ENCODE measurements around the gene TRHDE. TPM values are rescaled to one million over a fixed set of nuclear protein-coding genes. Genes with fewer than 3 reads are reported as not detected.

Gene TRHDE
- total RNA-seq, 1 donor from 2014 or later: not detected

DNA sequence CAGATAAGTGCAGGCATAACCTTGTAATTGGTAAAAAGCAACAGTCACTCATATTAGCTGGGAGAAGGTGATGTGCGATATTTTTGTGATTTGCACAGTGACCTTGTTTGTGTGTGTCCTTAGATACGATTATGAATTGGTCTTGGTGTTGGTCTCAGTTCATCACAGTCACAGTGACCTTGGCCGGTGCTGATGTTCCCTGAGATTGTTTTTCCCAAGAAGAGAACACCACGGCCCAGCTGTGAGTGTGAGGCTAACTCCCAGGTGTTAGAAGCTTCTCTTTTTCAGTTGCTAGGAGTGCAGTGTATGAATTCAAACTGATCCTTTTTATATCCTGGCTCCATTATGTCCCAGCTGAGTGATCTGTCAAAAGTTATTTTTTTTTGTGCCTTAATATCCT, 46.2 kb downstream of the TRHDE start:
- DNase-seq (ENCODE audit: low read depth, low spot score): no peak

DNA sequence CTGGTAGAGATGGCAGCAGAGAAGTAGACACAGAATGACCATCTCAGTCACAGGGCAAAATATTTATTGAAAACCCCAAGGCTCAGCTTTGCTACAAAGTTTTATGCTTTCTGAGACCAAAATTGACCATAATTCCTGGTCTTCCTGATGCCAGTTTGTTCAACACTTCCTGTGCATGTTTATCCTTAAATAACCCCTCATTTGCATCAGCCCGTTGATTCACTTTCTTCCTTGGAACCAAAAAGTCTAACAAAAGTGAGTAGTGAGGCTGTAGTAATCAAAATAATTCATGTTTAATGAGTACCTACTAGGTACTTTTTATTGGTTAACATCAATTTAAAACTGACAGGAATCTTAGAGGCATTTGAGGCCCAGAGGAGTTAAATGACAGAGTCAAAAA, 51.7 kb downstream of the TRHDE start:
- DNase-seq (ENCODE audit: low read depth, low spot score): no peak

DNA sequence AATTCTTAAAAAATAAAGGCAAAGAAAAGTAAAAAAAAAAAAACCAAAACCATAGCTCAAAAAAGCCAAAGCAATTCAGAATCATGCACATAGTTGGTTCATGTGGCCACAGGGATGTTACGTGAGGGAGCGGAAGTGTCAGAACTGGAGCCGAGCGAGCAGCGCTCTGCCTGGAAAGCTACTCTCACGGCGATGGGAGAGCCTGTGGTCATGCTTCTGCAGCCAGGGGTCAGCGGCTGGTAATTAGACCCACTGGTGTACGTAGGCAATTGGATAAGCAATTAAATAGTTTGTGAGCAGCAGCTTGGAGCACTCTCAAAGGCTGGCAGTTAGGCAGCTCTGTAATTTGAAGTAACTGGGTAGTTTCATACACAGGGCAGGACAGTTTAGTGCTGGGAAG, 58.1 kb downstream of the TRHDE start:
- DNase-seq (ENCODE audit: low read depth, low spot score): no peak

DNA sequence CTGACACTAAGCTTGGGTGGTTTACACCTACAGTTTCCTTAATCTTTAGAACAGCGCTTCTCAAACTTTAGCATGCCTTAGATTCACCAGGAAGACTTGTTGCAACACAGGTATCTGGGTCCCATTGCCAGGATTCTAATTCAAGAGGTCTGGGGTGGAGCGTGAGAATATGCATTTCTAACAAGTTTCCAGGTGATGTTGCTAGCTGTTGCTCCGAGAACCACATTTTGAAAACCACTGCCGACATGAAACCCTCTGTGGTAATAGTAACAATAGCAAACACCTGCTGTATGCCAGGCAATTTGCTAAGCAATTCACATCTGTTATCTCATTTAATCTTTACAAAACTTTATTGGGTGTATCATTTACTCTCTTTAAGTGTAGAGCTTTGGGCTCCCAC, 58.6 kb downstream of the TRHDE start:
- no peak for DNase-seq (ENCODE audit: low read depth, low spot score)

DNA sequence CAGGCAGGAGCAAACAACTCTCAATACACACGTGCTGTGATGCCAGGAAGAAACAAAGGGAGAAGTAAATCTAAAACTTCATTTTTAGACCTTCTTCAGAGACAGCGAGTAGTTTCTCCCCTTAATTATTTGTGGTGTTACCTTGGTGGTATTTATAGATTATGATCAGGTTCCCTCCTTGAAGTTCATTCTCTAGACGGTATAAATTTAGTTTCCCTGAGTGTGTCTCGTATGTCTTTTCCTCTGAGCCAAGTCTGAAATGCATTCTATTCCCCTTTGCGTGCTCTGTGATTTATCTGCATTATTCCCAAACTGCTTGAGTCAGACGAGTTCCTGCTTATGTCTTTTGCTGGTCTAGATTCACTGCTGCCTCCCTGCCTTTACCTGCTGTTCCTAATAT, 65.2 kb downstream of the TRHDE start:
- DNase-seq (ENCODE audit: low read depth, low spot score): no peak

DNA sequence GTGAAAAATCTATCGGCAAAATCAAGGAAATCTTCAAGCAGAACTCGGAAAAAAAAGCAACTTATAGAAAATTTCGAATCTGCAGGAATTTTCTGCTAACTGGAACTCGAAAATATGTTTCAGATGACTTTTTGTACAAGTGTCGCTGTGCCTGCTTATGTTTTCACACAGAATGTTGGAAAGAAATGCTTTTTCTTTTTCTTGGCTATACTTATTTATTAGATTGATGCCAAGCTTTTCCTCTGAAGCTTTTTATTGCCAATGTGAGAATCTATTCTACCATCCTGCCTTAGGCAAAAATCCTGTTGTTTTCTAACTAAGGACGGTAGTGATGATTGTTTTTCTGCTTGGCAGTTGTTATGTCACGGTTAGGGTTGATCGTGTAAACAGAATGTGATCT, 65.8 kb downstream of the TRHDE start:
- no peak for DNase-seq (ENCODE audit: low read depth, low spot score)

DNA sequence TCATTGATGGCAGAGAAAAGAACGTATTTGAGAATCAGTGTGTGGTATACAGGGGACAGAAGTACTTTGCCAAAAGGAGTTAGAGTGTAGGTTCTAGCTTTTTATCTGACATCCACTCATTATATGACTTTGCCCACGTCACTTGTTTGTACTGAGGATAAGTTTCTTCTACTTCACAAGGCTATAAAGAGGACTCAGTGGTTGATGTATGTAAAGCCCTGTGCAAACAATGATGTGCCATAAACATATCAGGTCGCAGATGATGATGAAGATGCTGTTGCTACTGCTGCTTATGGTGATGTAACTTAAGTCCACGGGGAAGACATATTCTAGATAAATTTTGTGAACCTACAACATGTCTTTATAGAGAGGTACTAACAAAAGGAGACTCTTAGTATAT, 66.3 kb downstream of the TRHDE start:
- no peak for DNase-seq (ENCODE audit: low read depth, low spot score)

DNA sequence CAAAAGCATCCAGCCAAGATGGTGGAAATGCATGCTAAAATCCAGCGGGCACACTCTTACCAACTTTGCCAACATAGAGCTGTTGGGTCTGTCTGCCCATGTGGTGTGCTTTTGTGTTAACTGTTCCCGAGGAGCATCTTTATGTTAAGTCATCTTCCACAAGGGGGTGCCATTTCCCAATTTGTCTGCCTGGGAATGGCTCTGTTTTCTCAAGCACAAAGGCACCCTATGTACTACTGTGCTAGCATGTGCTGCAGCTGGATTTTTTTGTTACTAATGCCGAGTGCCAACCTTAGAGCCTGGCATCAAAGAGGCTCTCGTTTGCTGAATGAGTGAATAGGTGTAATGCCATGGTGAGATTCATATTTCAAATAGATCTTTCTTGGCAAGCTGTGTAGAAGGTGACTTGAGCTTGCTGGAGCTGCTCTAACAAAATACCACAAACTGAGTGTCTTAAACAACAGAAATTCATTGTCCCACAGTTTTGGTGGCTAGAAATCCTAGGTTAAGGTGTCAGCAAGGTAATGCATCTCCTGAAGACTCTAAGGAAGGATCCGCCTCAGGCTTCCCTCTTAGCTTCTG, 74.3 kb downstream of the TRHDE start:
- DNase-seq (ENCODE audit: low read depth, low spot score): no peak

DNA sequence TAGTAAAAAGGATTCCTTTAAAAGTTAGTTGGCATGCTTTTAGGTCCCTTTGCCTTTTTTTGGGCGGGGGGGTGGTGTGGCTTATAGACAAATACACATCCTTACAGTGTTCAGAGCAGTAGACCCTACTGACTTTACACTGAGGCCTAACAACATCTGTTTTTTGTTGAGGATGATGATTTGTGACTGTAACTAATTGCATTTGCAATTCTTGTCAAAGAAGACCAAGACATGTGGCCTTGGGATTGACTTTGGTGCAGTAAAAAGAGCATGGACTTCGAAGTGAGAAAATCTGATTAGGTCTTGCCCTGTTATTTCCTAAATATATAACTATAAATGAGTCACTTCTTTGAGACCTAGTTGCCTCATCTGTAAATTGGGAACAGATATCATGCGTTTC, 77.3 kb downstream of the TRHDE start:
- DNase-seq (ENCODE audit: low read depth, low spot score): no peak

DNA sequence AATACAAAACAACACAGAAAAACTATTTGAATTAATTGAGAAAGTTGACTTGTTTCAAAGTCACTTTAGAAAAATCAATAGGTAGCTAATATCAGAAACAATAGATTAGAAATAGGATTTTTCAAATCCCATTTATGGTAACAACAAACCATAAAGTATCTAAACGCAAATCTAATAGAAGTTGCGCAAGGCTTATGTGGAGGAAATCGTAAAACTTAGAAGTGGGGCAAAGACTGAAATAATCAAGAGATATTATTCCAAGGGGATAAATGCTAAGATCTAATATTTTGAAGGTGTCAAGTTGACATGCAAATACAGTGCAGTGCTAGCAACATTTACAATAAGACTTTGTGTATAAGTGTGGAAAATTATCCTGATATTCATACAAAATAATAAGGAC, 87.2 kb downstream of the TRHDE start:
- DNase-seq (ENCODE audit: low read depth, low spot score): no peak

DNA sequence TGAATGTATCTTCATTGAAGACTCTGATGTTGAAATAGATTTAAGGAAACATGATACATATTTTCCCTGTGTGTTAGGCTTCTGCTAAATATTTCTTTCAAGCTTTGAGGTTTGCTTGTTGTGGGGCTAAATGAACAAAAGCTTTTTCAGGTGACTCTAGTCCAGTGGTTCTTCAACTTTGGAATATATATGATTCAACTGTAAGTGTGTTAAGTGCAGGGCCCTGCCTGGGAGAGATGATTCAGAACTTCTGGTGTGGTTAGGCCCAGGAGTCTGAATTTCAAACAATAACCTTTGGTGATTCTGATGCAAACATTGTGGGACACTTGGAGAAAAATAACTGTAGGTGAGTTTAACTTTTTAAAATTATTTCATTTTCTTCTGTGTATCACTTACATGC, 93.0 kb downstream of the TRHDE start:
- no peak for DNase-seq (ENCODE audit: low read depth, low spot score)

DNA sequence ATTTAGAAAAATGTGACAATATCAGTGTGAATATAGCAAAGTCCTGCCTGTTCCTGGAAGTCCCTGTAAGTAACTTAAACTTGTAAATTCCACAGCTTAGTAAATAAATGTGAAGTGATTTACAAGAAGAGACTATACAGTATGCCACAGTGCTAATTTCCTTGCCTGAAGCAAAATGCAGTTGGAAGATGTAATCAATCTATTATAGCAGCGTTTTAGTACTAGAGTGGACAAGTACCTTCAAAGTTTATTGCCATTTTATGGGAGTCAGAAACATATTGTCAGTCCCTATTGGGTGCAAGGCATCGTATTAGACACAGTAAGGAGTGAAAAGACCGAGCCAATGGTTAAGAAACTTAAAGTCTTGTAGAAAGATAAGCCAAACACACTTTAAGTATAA, 94.1 kb downstream of the TRHDE start:
- DNase-seq (ENCODE audit: low read depth, low spot score): no peak

DNA sequence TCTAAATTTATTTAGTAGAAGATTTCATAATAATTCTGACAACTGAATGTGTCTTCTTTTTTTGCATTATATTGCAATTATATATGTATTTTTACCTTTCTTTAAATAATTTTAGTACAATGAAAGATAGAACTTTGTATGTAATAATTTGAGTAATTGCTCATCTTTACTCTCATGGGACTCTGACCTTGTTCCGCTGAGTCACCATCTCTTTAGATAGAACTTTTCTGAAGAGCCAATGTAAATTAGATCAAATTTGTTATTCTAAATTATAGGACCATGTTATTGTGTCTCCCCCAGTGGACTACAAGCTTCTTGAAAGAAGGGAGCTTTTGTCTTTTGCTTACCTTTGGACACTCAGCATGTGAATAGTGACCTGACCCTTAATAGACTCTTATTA, 96.1 kb downstream of the TRHDE start:
- no peak for DNase-seq (ENCODE audit: low read depth, low spot score)

DNA sequence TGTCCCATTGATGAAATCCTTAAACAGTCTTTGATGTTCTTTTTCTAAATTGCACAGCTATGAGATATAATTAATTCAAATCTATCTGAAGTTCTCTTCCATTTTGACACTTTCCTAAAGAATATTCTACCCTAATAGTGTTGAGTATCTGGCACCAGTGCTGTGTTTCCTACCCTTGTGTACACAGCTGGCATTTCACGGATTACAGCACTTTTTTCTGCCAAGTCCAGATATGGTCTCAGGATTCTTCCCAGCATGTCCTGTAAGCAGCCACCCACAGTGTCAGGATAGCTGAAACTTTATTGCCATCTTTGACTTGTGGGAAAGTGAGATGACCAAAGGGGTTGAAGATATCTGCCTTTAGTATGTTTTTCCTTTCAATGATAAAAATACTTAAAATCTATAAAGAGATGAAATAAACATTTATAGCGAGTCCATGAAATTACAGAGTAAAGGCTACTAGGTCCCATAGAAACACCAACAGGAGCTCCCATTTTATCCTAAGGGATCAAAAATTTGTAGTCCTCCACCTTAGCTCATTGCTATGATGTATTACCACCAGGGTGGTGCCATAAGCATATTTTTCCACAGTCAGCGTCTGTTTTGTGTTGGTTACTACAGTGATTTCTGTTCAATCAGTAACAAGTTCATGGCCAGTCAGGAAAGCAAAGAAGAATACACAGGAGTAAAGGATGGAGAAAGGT, 96.7 kb downstream of the TRHDE start:
- DNase-seq (ENCODE audit: low read depth, low spot score): no peak

DNA sequence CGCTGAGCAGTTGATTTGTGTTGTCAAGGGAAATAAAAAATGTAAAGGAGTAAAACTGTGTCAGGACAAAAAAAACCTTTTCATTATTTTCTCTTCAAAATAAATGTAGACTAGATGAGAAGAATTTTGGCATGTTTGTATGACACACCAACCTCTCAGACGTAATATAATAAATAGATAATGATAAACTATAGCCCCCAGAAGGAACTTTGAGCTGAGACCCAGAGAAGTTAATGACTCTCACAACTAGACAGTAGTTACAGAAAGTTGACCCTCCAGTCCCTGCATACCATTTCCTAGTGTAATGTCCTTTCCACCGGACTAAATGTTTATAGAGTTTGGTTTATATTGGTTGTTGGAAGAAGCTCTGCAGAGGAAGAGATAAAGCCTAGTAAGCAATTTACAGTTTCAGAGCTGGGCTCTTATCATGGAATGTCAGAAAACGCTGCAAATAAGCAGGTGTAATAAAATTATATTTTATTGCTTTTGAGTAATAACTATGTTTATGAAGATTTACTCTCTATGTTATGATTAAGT, 97.3 kb downstream of the TRHDE start:
- no peak for DNase-seq (ENCODE audit: low read depth, low spot score)

DNA sequence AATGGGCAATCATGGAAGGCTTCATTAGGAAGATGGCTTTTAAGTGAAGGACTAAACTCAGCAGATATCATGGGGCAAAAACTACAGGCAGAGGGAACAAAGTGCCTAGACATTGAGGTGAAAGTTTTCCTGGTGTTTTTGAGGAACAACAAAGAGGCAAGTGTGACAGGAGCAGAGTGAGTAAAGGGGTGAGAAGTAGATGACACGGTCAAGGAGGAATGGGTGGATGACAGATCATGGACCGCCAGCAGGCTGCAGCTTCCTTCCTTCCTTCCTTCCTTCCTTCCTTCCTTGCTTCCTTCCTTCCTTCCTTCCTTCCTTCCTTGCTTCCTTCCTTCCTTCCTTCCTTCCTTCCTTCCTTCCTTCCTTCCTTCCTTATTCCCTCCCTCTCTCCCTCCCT, 108.3 kb downstream of the TRHDE start:
- DNase-seq (ENCODE audit: low read depth, low spot score): no peak

DNA sequence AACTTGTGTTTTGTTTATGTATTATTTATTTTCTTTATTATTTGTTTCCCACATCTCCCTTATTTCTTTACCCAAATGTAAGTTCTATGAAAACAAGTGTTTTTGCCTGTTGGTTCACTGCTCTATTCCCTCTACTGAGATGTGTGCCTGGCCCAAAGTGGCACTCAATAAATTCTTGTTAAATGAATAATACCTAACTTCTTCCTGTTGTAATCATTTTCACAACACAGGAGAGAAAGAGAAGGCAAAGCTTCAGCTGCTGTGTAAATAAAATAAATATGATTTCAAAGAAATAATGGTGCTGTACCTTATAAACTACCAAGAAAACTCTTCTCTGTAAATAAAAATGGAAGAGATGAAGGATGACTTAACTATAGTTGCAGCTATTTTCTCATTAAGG, 116.2 kb downstream of the TRHDE start:
- no peak for DNase-seq (ENCODE audit: low read depth, low spot score)

DNA sequence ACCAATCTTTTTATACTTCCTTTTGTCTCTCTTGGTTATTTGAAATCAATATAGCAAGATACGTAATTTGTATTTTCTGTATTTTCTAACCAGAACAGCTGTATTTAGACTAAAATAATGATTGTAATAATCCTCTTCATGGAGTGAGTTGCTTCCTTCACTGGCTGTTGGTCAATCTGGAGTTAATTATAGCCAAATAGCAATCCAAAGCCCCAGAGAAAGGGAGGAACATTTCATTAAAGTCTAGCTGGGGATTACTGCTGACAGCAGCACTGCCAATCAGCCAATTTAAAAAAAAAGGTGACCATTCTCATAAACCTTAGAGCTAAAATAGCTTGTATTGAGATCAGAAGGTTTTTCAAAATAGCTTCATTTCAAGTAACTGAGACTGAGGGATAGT, 118.0 kb downstream of the TRHDE start:
- DNase-seq (ENCODE audit: low read depth, low spot score): no peak

DNA sequence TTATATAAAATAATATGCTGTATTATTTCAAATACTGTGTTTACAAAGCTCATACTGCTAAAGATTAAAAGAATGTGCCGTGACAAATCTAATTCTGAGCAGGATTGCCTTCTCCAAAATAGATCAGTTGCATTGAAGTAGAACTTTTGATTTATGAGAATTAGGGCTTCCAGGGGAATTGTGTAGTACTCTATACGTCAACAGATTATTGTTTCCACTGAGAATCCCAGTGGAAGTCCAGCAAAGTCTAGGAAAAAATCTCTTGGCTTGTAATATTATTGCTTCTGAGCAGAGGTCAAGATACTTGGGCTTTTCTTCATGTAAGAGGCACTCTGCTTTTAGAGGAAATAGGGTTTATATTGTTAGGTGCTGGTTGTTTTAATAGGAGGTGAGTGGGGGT, 133.9 kb downstream of the TRHDE start:
- no peak for DNase-seq (ENCODE audit: low read depth, low spot score)

DNA sequence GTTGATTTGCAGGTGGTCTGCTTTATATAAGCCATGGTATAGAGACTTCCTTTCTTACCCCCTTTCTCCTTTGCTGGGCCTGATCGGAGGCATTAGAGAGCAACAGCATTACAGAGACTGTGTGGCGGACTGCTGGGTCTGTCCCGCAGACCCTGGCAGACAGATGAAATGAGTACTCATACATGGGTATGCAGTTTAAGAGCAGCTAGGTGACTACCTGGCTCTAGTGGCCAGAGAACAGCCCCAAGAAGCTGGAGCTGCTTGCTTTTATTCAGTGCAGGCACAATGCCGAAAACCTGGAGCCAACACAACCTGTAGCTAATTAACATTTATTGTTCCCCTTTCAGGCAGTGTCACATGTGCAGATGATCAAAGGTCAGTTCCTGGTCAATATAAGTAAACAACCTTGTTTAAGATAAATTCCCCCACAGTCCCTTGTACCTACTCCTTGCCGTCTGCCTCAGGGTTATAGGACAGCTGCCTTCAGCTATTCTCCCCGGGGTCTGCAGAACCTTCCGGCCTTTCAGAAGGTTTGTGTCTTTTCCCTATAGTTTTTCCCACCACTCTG, 160.0 kb downstream of the TRHDE start:
- no peak for DNase-seq (ENCODE audit: low read depth, low spot score)

DNA sequence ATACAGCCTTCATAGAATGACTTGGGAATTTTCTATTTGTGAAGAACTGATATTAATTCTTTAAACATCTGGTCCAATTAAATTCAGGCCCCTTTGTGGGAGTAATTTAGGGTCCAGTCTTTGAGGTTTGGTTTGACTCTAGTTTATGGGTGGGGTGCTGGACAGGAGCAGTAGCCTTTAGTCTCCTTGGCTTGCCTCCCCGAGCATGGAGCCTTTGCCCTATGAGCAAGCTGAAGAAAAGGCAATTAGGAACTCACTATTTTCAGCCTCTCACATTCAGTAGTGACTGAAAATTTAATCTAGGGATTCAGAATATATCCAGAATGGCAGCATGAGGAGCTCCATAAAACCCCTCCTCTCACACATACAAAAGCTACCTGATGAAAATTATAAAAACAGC, 161.1 kb downstream of the TRHDE start:
- DNase-seq (ENCODE audit: low read depth, low spot score): no peak

DNA sequence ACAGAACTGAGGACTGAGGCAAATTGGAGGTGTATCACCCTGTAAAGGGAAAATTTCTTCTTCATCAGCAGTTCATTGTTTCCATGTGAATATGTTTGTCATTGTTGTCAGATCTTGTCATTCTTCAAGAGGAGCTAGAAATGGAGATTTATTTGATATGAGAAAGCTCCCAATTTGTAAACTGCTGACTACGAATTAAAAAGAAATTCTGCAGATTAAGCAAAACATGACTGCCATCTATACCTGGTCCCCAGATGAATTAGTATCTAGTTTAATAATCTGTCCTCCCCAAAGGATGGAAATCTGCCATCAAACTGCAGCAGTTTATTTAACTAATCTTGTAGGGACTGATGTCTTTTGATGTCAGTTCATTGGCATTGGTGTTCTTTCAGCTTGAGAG, 162.8 kb downstream of the TRHDE start:
- DNase-seq (ENCODE audit: low read depth, low spot score): no peak

DNA sequence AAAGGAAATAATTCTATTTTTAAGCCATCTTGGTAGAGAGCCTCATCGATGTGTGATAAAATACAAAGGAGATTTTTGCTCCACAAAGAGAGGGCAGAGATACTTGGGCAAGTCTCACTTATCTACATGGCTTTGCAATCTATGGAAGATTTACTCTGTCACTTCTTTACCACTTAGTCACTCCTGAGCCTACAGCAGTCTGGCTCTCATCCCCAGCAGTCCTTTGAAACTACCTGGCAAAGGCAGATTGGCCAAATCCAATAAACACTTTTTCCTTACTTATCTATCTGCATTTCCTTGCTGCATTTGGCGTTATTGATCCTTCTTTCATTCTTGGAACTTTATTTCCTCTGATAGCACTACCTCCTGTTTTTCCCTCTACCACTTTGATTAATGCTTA, 170.0 kb downstream of the TRHDE start:
- no peak for DNase-seq (ENCODE audit: low read depth, low spot score)
